GM18951 (cell line): ENCODE results near the gene CERS6.

Experiments
- POLR2A ChIP-seq: IDR thresholded peaks from 4 replicates; pipeline ENCODE4 v1.6.1; 2011; ENCODE audit warnings: mild to moderate bottlenecking; ENCODE audit not compliant: insufficient read length, insufficient read depth; ENCODE audit errors: extremely low read depth
- in situ Hi-C: fragments of 300-500 bp; cut with MboI; formaldehyde crosslinking; loops from one replicate; pipeline ENCODE4 v1.12.0; 2022; ENCODE audit warnings: low sequenced_read_pairs, mixed read lengths, inconsistent platforms; ENCODE audit not compliant: unreplicated experiment

The CERS6 gene

GRCh38 chr2:168685600-168686451, 229.8 kb downstream of the CERS6 start:
- in situ Hi-C loops: no loop called here

GRCh38 chr2:168686452-168687191, 230.6 kb downstream of the CERS6 start:
- in situ Hi-C loops: no loop called here
- no peak for TF ChIP-seq POLR2A

More at GRCh38 chr2:168685600-168686451, 229.8 kb downstream of the CERS6 start:
- no peak for TF ChIP-seq POLR2A

GRCh38 chr2:168687314-168687713, 231.2 kb downstream of the CERS6 start:
- in situ Hi-C loops: no loop called here
- no peak for TF ChIP-seq POLR2A

GRCh38 chr2:168690381-168690885, 234.4 kb downstream of the CERS6 start:
- in situ Hi-C loops: no loop called here
- no peak for TF ChIP-seq POLR2A

- in situ Hi-C loops: no loop called here
These were observed 235.1 kb downstream of the CERS6 start for GRCh38 chr2:168691221-168691620.

GRCh38 chr2:168692132-168692744, 236.2 kb downstream of the CERS6 start:
- TF ChIP-seq POLR2A: no peak
- in situ Hi-C loops: no loop called here

More at GRCh38 chr2:168691221-168691620, 235.1 kb downstream of the CERS6 start:
- TF ChIP-seq POLR2A: no peak

GRCh38 chr2:168694173-168694572, 238.1 kb downstream of the CERS6 start:
- TF ChIP-seq POLR2A: no peak
- in situ Hi-C loops: no loop called here

- in situ Hi-C loops: no loop called here
- TF ChIP-seq POLR2A: no peak
These were observed 238.8 kb downstream of the CERS6 start for GRCh38 chr2:168694866-168695265.

GRCh38 chr2:168697668-168698121, 241.6 kb downstream of the CERS6 start:
- in situ Hi-C loops: no loop called here

GRCh38 chr2:168698969-168699368, 242.9 kb downstream of the CERS6 start:
- no peak for TF ChIP-seq POLR2A
- in situ Hi-C loops: no loop called here

More at GRCh38 chr2:168697668-168698121, 241.6 kb downstream of the CERS6 start:
- TF ChIP-seq POLR2A: no peak

- no peak for TF ChIP-seq POLR2A
- in situ Hi-C loops: loop anchor here (10.0 kb wide), 1 partner anchor 355 kb away; no protein-coding TSS in a partner anchor
These were observed 243.9 kb downstream of the CERS6 start for GRCh38 chr2:168699844-168700417.

- in situ Hi-C loops: loop anchor here (10.0 kb wide), 1 partner anchor 356 kb away; no protein-coding TSS in a partner anchor
- no peak for TF ChIP-seq POLR2A
These were observed 244.7 kb downstream of the CERS6 start for GRCh38 chr2:168700615-168701245.

GRCh38 chr2:168702579-168702978, 246.5 kb downstream of the CERS6 start:
- no peak for TF ChIP-seq POLR2A
- in situ Hi-C loops: loop anchor here (10.0 kb wide), 1 partner anchor 358 kb away; no protein-coding TSS in a partner anchor
